DMS53 (cell line): ENCODE data around the gene LDHD.
A peak's percentile ranks its signal among the peaks of the same experiment; 100 is the strongest.

ENCODE experiments used
- DNase-seq: peaks from one replicate; lab custom pipeline; 2025; lab: John Stamatoyannopoulos, UW

The LDHD gene

DNA sequence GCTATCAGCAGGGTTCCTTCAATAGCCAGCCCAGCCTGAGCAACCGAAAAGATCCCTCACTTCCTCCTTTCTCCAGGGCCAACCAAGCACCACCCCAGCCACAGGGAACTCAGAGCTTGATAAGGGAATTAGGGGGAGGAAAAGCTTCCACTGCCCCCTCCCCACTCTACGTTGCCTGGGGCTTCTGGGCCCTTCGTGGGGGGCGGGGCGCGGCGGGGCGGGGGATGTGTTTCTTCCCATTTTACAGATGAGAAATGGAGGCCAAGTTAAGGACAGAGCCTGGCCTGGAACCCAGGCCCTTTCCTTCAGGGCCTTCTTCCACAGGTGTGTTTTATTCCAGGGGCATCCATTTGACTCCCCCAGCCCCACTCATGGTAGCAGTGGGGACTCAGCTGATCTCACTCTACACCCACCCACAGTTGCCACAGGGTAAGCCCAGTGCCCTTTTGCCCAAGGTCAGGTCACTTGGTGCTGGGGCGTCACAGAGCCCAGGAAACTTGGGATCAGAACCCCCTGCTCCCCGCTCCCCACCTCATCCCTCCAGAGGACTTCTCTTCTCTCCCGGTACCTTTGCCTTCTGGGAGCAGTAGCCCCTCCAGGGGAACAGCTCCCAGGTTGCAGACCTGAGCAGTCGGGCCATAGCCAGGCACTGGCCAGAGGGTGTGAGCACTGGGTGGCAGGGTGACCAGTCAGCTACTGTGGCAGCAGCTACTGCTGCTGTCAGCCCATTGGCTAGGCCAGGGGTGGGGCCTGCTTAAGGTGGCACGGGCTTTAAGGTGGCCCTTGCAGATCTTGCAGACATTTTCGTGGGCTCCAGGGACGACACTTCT, at the start of gene LDHD:
Gene LDHD (minus strand): TSS at position 700 of the 830 bp plus-strand sequence. CDS start 60 bp downstream, at position 640.
- peak; percentile 26 for DNase-seq

DNA sequence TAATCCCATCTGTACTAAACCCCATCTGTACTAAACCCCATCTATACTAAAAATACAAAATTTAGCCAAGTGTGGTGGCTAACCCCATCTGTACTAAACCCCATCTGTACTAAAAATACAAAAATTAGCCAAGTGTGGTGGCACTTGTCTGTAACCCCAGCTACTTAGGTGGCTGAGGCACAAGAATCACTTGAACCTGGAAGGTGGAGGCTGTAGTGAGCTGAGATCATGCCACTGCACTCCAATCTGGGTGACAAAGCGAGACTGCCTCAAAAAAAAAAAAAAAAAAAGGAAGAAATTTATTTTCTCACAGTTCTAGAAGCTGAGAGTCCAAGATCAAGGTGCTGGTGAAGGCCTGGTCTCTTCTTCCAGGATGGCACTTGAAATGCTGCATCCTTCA, 43.8 kb upstream of the LDHD start:
- DNase-seq: no peak

DNA sequence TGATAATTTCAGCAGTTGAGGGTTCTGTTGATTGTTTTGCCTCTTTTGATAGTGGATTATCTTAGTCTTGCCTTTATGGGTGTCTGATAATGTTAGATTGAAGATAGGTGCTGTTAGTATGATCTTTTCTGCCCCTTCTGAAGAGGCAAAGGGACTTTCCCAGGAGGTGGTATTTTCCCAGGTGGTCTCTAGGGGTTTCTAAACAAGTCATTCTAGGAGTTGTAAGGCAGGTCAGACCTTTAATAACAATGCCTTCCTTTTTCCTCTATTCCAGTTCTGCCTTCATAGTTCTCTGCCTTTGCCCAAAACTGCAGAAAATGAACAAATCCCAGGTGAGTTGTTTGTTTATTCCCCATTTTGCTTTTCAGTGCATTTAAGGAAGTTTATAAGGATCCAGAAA, 36.1 kb upstream of the LDHD start:
- DNase-seq: no peak

DNA sequence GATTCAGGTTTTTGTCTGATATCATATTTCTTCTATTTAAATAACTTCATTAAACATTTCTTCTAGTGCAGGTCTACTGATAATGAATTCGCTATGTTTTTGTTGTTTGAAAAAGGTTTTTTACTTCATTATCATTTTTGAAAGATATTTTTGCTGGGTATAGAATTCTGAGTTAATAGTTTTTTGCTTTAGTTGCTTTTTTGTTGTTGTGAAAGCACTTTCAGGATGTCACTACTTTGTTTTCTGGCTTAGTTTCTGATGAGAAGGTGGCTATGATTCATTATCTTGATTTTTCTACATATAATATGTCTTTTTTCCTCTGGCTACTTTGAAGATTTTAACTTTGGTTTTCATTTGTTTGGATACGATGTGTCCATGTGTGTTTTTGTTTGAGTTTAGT, 35.2 kb upstream of the LDHD start:
- DNase-seq: no peak

DNA sequence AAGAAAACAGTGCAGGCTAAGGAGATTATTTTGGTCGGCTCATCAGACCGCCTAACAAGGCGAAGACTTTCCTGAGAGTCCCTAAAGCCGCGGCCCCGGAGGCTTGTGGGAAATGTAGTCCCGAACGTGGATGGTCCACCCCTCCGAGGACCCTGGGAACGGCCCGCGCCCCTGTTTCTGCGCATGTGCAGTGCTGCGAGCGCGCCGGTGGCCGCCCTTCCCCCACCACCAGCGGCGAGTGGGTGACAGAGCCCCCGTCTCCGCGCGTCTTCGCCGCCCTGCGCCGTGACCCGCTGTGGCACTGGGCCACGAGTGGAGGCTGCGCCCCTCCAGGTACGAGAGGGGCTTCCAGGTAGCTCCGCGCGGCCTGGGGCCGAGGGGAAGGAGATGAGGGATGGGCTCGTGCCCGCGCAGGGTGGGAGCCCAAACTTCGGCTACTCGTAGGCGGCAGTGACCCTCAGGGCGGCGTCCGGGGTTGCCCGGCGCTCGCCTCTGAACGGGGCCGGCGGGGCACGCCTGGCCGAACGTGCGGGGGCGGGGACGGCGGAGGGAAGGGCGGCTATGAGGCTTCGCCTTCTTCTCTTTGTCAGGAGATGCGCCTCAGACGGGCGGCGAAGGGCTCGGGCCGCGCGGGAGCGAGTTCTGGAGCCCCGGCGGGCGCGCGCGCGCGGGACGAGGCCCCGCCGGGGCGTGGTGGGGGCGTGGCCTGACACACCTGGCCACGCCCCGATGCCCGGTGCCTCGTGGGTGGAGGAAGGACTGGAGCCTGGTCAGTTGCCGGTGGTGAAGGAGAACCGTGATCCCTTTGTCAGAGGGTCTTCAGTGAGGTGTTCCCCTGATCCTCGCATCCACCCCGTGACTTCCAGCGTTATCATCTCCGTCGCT, 32.0 kb upstream of the LDHD start, which contains the start of gene ZFP1:
Gene ZFP1 (plus strand): TSS at position 214 of the 885 bp plus-strand sequence. CDS start 4,428 bp downstream, outside the sequence.
- DNase-seq: peak; percentile 94

DNA sequence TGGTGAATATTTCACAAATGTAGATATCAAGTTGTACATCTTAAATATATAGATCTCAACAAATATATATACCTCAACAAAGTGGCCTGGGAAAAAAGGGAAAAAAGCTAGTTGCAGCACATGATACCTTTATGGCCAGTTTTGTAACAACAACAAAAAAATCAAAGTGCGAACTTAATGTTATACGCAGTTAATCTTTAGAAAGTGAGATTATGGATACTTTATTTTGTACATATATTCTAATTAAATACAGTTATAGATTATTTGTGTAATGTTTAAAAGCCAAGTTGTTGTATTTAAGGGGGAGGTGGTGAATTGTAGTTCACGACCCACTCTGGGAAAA, 31.4 kb upstream of the LDHD start:
- DNase-seq: no peak

DNA sequence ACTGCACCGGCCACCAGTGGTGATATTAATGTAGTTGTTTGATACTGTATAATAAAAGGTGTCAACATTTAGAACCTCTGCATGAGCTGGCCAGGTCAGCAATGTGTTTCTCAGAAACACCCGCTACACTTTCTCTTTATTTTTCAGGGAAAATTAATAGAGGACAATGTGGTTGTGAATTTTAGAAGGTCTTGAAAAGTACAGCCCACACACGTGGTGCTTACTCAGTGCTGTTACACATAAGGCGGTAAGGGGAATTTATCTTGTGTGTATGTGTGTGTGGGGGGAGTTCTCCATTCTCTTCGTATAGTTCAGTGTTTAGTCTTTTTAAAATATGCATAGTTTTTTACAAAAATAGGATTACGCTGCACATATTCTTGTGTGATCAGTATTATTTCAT, 27.4 kb upstream of the LDHD start:
- no peak for DNase-seq

DNA sequence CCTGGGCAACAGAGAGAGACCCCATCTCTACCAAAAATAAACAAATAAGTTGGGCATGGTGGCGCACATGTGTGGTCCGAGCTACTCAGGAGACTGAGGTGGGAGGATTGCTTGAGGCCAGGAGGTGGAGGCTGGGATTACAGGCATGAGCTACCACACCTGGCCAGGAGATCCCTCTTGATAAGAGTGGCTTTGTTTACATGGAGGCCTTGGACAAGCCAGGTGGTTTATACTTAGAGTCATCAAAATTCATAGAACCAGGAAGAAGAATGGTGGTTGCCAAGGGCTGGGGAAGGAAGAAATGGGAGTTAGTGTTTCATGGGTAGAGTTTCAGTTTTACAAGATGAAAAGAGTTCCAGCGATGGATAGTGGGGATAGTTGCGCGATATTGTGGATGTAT, 22.9 kb upstream of the LDHD start:
- peak; percentile 79 for DNase-seq

DNA sequence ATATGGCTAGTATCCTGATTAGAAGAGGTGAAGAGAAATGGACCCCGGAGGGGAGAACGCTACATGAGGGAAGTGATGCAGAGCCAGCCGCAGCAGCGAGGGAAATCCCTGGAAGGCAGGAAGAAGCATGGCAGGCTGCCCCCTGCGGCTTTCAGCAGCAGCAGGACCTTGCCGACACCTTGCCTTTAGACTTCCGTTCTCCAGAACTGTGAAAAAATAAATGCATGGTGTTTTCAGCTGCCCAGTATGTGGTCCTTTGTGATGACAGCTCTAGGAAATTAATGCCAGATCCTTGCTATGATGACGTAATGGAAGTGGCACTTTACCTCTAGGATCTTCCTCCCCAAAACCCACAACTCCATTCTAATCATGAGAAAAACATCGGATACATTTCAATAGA, 22.1 kb upstream of the LDHD start:
- no peak for DNase-seq

DNA sequence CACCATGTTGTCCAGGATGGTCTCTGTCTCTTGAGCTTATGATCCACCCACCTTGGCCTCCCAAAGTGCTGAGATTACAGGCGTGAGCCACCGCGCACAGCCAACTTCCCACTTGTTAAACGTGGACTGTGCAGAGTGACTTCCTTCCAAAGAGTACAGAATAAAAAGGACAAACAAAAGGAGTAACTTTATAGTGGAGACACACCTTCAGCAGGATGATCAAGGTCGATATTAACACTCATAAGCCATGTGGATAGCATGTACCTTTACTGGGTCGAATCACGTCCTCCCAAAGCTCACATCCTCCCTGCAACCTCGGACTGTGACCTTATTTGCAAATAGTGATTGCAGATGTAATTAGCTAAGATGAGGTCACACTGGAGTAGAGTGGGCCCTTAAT, 21.7 kb upstream of the LDHD start:
- DNase-seq: no peak

DNA sequence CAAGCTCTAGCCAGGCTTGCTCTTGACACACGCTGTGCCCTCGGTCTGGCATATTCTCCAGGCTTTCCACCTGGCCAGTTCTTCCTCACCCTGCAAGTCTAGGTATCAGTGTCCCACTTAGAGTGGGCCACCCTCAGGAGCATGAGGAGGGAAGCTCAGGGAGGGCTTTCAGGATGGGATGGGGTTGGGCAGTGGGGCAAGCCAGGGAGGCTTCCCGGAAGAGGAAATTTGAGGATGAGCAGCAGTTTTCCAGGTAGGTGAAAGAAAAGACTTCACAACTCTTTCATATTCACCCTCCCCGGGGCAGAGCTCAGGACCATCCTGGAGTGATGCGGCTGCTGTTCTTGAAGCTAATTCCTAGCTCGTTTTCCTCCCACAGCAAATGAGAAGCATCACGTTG, 14.5 kb upstream of the LDHD start:
- no peak for DNase-seq

DNA sequence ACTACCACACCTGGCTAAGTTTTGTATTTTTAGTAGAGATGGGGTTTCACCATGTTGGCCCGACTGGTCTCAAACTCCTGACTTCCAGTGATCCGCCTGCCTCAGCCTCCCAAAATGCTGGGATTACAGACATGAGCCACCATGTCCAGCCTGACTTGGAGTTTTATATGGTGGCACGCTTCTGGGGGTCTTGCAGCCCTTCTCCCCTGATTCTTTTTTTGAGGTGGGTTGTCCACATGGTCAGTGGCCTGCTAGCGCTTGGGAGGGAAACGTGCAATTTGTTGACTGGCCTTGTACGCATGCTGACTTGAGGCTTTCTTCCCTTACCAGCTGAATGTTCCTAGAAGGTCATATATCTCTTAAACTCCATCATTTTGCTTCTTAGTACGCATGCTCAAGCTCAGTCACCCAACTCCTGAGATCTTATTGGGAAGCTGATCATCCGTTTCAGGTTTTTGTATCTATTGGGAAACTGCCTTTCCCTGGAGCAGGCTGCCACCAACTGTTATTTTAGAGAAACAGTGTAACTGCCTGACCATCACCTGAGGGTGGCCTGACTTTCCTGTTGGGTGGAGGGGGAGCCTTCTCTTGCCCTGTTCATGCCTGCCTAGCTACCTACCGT, 13.7 kb upstream of the LDHD start:
- peak; percentile 21 for DNase-seq

DNA sequence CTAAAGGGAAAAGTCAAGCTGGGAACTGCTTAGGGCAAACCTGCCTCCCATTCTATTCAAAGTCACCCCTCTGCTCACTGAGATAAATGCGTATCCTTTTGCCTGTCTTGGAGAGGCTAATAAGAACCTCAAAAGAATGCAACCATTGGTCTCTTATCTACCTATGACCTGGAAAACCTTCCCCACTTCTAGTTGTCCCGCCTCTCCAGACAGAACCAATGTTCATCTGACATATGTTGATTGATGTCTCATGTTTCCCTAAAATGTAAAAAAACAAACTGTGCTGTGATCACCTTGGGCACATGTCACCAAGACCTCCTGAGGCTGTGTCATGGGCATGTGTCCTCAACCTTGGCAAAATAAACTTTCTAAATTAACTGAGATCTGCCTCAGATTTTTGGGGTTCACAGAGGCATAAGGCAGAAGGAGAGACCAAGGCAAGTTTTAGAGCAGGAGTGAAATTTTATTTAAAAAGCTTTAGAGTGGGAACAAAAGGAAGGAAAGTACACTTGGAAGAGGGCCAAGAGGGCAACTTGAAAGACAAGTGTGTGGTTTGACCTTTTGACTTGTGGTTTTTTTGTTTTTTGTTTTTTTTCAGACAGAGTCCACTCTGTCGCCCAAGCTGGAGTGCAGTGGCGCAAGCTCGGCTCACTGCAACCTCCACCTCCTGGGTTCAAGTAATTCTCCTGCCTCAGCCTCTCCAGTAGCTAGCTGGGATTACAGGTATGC, 13.0 kb upstream of the LDHD start:
- peak; percentile 54 for DNase-seq

DNA sequence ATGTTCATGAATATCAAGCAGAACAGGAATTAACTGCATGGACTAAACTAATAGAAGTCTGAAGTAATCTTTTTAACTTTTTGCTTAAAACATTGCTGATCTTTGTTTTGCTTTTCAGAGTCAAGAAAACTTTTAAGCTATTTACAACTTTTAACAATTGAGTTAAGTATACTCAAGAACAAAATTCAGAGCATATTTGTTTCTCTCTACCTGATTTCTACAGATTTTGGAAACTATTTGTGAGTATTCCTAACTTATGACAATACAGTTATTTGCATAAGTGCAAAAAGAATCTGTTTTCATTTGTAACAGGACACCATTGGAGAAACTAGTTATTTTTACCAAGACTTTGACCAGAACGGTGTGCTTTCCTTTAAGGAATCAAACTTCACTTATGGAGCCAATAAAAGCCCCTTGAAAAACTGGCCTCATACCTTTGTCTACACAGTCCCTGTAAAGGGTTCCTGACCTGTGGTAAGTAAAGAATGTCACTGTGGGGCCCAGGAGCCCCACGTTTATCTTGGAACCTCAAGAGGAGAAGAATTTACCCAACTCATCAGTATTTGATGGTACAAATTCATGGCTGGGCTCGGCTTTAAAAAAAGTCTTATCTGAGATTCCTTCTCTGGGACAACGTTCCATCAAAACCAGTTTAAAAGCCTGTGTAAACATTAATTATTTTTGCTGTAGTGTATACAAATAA, 11.3 kb upstream of the LDHD start:
- DNase-seq: no peak

DNA sequence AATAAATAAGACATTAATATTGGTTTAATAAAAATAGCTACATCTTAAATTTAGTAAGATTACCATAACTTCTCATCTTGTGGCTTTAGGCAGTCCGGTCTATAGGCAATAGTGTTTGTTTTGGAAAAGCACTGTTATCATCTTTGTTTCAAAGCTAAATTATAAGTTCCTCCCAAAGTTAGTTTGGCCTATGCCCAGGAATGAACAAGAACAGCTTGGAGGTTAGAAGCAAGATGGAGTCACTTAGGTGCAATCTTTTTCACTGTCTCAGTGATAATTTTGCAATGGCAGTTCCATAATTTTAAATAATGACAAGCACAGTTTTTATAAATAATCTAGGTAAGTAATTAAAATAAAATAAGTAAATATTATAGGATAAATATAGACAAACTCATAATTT, 6.0 kb upstream of the LDHD start:
- DNase-seq: no peak

DNA sequence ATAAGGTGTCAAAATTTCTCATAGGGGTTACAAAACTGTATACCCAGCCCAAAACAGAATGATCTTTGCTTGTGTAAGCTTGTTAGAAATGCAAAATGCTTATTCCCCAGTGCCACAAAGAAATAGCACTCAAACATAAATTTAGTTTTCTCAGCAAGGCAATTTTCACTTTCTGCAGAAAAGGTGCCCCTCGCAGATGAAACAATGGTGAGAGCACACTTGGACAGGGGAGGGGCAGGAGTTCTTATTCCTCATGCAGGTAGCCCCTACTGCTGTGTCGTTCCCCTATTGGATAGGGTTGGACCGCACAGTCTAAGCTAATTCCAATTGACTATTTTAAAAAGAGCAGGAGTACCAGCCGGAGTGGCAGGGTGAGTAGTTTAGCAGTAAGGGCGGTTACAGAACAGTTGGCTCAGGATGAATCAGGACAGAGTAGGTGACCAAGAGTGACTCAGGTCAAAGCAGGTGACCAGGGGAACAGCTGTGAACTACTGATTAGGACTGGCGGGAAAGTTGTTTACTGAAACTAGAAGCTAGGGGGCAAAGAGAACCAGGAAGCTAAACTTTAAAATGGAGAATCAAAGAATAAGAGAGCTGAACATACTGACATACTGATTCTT, 5.5 kb upstream of the LDHD start:
- peak; percentile 28 for DNase-seq

DNA sequence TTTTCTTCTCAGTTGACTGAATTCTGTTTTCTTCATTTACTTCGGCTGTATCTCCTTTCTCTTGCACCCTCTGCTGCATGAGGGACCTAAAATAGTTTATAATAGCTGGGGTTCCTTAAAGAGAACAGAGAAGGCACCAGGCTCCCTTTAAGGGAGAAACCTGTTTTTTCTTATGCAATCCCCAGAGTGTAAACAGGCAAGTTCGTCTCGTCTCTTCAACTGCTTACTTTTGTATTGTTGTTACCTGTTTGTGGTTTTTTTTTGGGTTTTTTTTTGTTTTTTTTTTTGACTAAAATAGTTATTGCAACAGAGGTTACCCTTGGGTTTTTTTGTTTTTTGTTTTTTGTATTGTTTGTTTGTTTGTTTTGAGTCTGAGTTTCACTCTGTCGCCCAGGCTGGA, 3.7 kb upstream of the LDHD start:
- DNase-seq: no peak

DNA sequence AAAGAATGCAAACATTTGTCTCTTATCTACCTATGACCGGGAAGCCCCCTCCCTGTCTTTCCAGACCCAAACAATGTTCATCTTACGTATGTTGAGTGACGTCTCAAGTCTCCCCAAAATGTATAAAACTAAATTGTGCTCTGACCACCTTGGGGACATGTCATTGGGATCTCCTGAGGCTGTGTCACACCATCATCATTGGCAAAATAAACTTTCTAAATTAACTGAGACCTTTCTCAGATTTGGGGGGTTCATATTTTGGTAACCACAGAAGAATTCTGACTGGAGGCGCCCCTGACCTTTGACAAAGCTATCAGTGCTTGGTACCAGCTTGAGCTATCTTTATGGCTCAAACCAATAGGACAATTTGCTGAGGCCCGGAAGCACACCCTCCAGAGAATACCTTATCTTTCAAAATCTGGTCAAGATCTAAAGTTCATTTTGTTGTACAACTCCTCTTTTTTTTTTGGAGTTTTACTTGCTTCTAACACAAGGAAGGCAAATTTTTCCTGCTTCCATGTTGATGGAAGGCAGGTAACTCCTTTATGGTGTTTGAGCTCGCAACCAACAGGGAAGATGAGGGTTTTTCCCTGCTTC, 2.5 kb upstream of the LDHD start:
- DNase-seq: no peak

DNA sequence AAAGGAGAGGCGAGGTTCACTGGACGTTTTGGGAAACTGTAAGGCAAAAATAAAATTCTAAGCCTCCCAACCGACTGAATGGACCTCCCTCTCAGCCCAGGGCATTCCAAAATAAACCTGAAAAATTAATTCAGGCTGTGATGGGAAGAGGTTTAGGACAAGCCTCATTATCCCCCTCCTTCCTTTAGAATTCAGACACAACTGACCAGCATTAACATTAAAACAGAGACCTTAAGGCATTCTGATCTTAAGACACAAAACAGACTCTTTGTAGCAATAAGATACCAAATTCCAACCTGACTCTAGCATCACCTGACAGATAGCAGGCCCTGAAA, 298 bp upstream of the LDHD start:
- DNase-seq: no peak

DNA sequence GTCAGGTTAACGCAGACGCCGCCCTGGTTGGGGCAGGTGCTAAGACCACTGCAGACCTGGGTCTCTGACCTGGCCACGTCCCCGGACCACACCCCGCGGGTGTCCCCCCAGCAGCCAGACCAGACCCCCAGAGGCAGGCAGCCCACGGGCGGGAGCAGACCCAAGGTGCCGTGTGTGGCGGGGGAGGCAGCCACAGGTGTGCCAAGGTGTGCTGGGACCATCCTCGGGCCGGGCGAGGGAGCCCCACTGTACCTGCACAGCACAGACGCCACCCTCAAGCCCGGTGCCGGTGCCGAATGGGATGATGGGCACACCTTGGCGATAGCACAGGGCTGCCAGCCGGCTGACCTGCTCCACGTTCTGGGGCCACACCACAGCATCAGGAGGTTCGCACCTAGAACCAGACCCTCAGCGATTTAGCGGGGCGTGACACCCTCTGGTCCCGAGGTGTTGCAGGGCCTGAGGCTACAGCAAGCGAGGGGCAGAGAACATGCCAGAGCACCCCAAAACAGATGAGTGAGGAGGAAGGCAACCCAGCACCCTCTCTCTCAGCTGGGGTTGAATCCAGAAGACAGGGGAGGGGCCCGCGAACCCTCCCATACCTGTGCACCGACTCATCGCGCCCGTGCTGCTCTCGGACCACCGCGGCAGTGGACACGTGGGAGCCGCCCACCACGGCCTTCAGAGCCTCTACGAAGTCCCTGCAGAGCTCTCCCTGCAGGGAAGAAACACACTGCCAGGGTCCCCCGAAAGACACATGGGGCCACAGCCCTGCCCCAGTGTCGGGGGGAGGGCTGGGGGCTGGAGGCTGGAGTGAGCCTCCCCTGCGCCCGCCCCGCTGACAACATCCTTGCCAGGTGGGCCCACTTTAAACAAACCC, 1.4 kb downstream of the LDHD start:
- no peak for DNase-seq
